H9 (cell line): ENCODE results near the gene KLRC2. TPM values are rescaled to one million over a fixed set of nuclear protein-coding genes. Genes with fewer than 3 reads are reported as not detected.
A peak's percentile ranks its signal among the peaks of the same experiment; 100 is the strongest.

Experiments used
- DNase-seq: peaks from one replicate; pipeline ENCODE4 v3.0.0-alpha.2; 2017
- H2AFZ ChIP-seq: one replicate; pipeline ENCODE4 v1.6.1; 2013; ENCODE audit warnings: mild to moderate bottlenecking, low read length, control low read depth, moderate library complexity
- H2AK5ac ChIP-seq: 2 replicates; pipeline ENCODE4 v1.6.1; 2013; ENCODE audit warnings: low read length, control low read depth, mixed read lengths; ENCODE audit not compliant: insufficient read length
- H2BK120ac ChIP-seq: one replicate; pipeline ENCODE4 v1.6.1; 2013; ENCODE audit warnings: low read depth, mild to moderate bottlenecking, low read length, control low read depth, inconsistent platforms; ENCODE audit not compliant: poor library complexity, severe bottlenecking
- H2BK12ac ChIP-seq: 2 replicates; pipeline ENCODE4 v1.6.1; 2013; ENCODE audit warnings: low read length, control low read depth, mixed read lengths, low read depth; ENCODE audit not compliant: insufficient read length
- H2BK15ac ChIP-seq: 2 replicates; pipeline ENCODE4 v1.6.1; 2013; ENCODE audit warnings: low read depth, low read length, control low read depth
- H2BK20ac ChIP-seq: one replicate; pipeline ENCODE4 v1.6.1; 2013; ENCODE audit warnings: low read depth, mild to moderate bottlenecking, low read length, control low read depth, inconsistent platforms; ENCODE audit not compliant: poor library complexity, severe bottlenecking
- H2BK5ac ChIP-seq: 2 replicates; pipeline ENCODE4 v1.6.1; 2013; ENCODE audit warnings: low read length, control low read depth, mixed read lengths; ENCODE audit not compliant: insufficient read length
- H3K14ac ChIP-seq: 2 replicates; pipeline ENCODE4 v1.6.1; 2013; ENCODE audit warnings: low read length, control low read depth; ENCODE audit not compliant: insufficient read depth
- H3K18ac ChIP-seq: 2 replicates; pipeline ENCODE4 v1.6.1; 2013; ENCODE audit warnings: low read depth, mild to moderate bottlenecking, mixed read lengths, low read length, control low read depth; ENCODE audit not compliant: insufficient read length
- H3K23ac ChIP-seq: 2 replicates; pipeline ENCODE4 v1.6.1; 2013; ENCODE audit warnings: low read length, control low read depth, mixed read lengths, low read depth; ENCODE audit not compliant: insufficient read length
- H3K23me2 ChIP-seq: 2 replicates; pipeline ENCODE4 v1.6.1; 2013; ENCODE audit warnings: low read depth, mild to moderate bottlenecking, mixed read lengths, low read length, control low read depth; ENCODE audit not compliant: insufficient read length, poor library complexity, severe bottlenecking
- H3K27ac ChIP-seq: 2 replicates; pipeline ENCODE4 v1.5.1; 2013; ENCODE audit warnings: low read length, control low read depth, mixed read lengths, low read depth; ENCODE audit not compliant: insufficient read length
- H3K27me3 ChIP-seq: 2 replicates; pipeline ENCODE4 v1.6.1; 2013; ENCODE audit warnings: low read length, control low read depth, inconsistent platforms; ENCODE audit not compliant: insufficient read depth
- H3K4ac ChIP-seq: 2 replicates; pipeline ENCODE4 v1.6.1; 2013; ENCODE audit warnings: low read depth, mild to moderate bottlenecking, control low read depth, inconsistent platforms, low read length, moderate library complexity
- H3K4me1 ChIP-seq: 2 replicates; pipeline ENCODE4 v1.6.1; 2013; ENCODE audit warnings: low read length, control low read depth, inconsistent platforms; ENCODE audit not compliant: insufficient read depth
- H3K4me2 ChIP-seq: 2 replicates; pipeline ENCODE4 v1.6.1; 2013; ENCODE audit warnings: low read length, control low read depth, mixed read lengths; ENCODE audit not compliant: insufficient read length, insufficient read depth
- H3K56ac ChIP-seq: 2 replicates; pipeline ENCODE4 v1.6.1; 2013; ENCODE audit warnings: low read depth, mild to moderate bottlenecking, mixed read lengths, low read length, control low read depth; ENCODE audit not compliant: insufficient read length
- H3K79me1 ChIP-seq: 2 replicates; pipeline ENCODE4 v1.6.1; 2013; ENCODE audit warnings: low read depth, mild to moderate bottlenecking, moderate library complexity, low read length, control low read depth, inconsistent platforms; ENCODE audit not compliant: insufficient read depth, poor library complexity, severe bottlenecking
- H3K79me2 ChIP-seq: 2 replicates; pipeline ENCODE4 v1.6.1; 2013; ENCODE audit warnings: low read length, control low read depth, inconsistent platforms; ENCODE audit not compliant: insufficient read depth
- H3K9ac ChIP-seq: 2 replicates; pipeline ENCODE4 v1.6.1; 2013; ENCODE audit warnings: low read length, control low read depth, mixed read lengths; ENCODE audit not compliant: insufficient read length; ENCODE audit errors: extremely low read depth
- H3K9me3 ChIP-seq: one replicate; pipeline ENCODE4 v1.6.1; 2013; ENCODE audit warnings: low read depth, low read length, inconsistent platforms; ENCODE audit not compliant: control insufficient read depth
- H3T11ph ChIP-seq: one replicate; pipeline ENCODE4 v1.6.1; 2013; ENCODE audit warnings: mild to moderate bottlenecking, low read length, control low read depth, inconsistent platforms
- H4K20me1 ChIP-seq: one replicate; pipeline ENCODE4 v1.6.1; 2013; ENCODE audit not compliant: control insufficient read depth, insufficient read length, insufficient read depth
- H4K5ac ChIP-seq: 2 replicates; pipeline ENCODE4 v1.6.1; 2013; ENCODE audit warnings: low read depth, mild to moderate bottlenecking, mixed read lengths, low read length, control low read depth; ENCODE audit not compliant: insufficient read length
- H4K8ac ChIP-seq: replicated peaks from 2 replicates; pipeline ENCODE4 v1.6.1; 2013; ENCODE audit warnings: low read length, control low read depth, mixed read lengths, low read depth; ENCODE audit not compliant: insufficient read length
- H4K91ac ChIP-seq: 2 replicates; pipeline ENCODE4 v1.6.1; 2013; ENCODE audit warnings: low read depth, mild to moderate bottlenecking, moderate library complexity, mixed read lengths, low read length, control low read depth; ENCODE audit not compliant: insufficient read length
- H3K27ac Mint-ChIP-seq, 3 experiments: 2 replicates in 2 of 3; 3 replicates in 1 of 3; pipeline ENCODE4 v1.8.0; 2020 to 2021; ENCODE audit warnings: mixed read lengths in 3 of 3, mild to moderate bottlenecking in 1 of 3, moderate library complexity in 1 of 3
- H3K27me3 Mint-ChIP-seq: 2 replicates; pipeline ENCODE4 v1.8.0; 2021; ENCODE audit warnings: low read depth, mild to moderate bottlenecking, moderate library complexity, mixed read lengths
- H3K36me3 Mint-ChIP-seq, 3 experiments: 2 replicates in 2 of 3; 3 replicates in 1 of 3; pipeline ENCODE4 v1.8.0; 2020 to 2021; ENCODE audit warnings: low read depth in 3 of 3, mixed read lengths in 3 of 3; ENCODE audit not compliant: insufficient read depth in 1 of 3
- H3K4me1 Mint-ChIP-seq, 2 experiments: 2 replicates each; pipeline ENCODE4 v1.8.0; 2020; ENCODE audit warnings: mixed read lengths in 2 of 2
- H3K4me3 Mint-ChIP-seq, 2 experiments: 2 replicates in 1 of 2; 3 replicates in 1 of 2; pipeline ENCODE4 v1.8.0; 2020 to 2021; ENCODE audit warnings: mild to moderate bottlenecking in 2 of 2, mixed read lengths in 2 of 2, moderate library complexity in 1 of 2
- H3K9me3 Mint-ChIP-seq, 2 experiments: 2 replicates in 1 of 2; 3 replicates in 1 of 2; pipeline ENCODE4 v1.8.0; 2020; ENCODE audit warnings: mild to moderate bottlenecking in 2 of 2, mixed read lengths in 2 of 2, moderate library complexity in 1 of 2
- WGBS: extraction: QIAGEN DNeasy Blood & Tissue Kit; methylation state at CpG from one replicate; pipeline ENCODE4 v1.1.7; 2013; ENCODE audit warnings: missing lambda C conversion rate, low lambda C conversion rate, mixed read lengths; ENCODE audit not compliant: insufficient read length; ENCODE audit errors: extremely low coverage; 5-methylcytosine and 5-hydroxymethylcytosine counted together
- total RNA-seq: library from RNA; stranded (reverse); gene quantifications from 2 replicates; pipeline ENCODE4 v1.2.1, GENCODE V29; 2021
- TF ChIP-seq, protein P1 (sequence below): fragments of 200-600 bp; sonication (generic); conservative IDR thresholded peaks from 3 replicates; pipeline ENCODE4 v1.8.0; 2021; ENCODE audit warnings: antibody characterized with exemption, mild to moderate bottlenecking

KLRC2 gene
- total RNA-seq, 1 experiment from 2014 or later, result not detected

GRCh38 chr12:10457760-10458159 lies 21.9 kb upstream of the KLRC2 start:
- Histone ChIP-seq H3K9ac (no peak overlapping the region), H4K20me1 (no peaks in the 10 kb centered on the region), H2AFZ (peak overlapping the region; percentile 45), H3K23me2 (no peaks in the 10 kb centered on the region), H3K4ac (no peak overlapping the region), H2AK5ac (no peak overlapping the region), H3K79me1 (no peaks in the 10 kb centered on the region), H3K4me1 (peaks cover 2% of the 10 kb centered on the region; the same call in 1 of the 2 replicates), H4K91ac (no peak overlapping the region), H2BK20ac (no peak overlapping the region), H2BK12ac (no peak overlapping the region), H3K27ac (no peak overlapping the region), H3K79me2 (no peaks in the 10 kb centered on the region), H3T11ph (no peak overlapping the region), H3K27me3 (no peaks in the 10 kb centered on the region), H3K9me3 (no peaks in the 10 kb centered on the region), H4K5ac (no peak overlapping the region), H3K23ac (no peak overlapping the region), H2BK5ac (no peak overlapping the region), H3K14ac (no peak overlapping the region), H4K8ac (no peak overlapping the region), H3K4me2 (peak overlapping the region; percentile 32), H3K56ac (no peak overlapping the region), H2BK15ac (no peak overlapping the region), H2BK120ac (no peak overlapping the region), H3K18ac (no peak overlapping the region)
- Mint-ChIP-seq H3K27ac (peak overlapping the region in 2 of 3 experiments; percentile 16 to 37; a peak in 2 of 7 replicates), H3K27me3 (no peaks in the 10 kb centered on the region), H3K4me3 (no peak overlapping the region), H3K36me3 (peaks cover 4 to 32% (median 10%) of the 10 kb centered on the region in 3 experiments; a peak in 6 of 7 replicates), H3K4me1 (peaks cover 13 to 16% of the 10 kb centered on the region in 2 experiments), H3K9me3 (peaks cover 25 to 31% of the 10 kb centered on the region in 2 experiments)
- no CpG with 5 or more reads among the region's 3 CpGs for WGBS
- TF ChIP-seq, protein P1, sequence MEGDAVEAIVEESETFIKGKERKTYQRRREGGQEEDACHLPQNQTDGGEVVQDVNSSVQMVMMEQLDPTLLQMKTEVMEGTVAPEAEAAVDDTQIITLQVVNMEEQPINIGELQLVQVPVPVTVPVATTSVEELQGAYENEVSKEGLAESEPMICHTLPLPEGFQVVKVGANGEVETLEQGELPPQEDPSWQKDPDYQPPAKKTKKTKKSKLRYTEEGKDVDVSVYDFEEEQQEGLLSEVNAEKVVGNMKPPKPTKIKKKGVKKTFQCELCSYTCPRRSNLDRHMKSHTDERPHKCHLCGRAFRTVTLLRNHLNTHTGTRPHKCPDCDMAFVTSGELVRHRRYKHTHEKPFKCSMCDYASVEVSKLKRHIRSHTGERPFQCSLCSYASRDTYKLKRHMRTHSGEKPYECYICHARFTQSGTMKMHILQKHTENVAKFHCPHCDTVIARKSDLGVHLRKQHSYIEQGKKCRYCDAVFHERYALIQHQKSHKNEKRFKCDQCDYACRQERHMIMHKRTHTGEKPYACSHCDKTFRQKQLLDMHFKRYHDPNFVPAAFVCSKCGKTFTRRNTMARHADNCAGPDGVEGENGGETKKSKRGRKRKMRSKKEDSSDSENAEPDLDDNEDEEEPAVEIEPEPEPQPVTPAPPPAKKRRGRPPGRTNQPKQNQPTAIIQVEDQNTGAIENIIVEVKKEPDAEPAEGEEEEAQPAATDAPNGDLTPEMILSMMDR, result no peak
- peak; percentile 82 for DNase-seq
